Hepatocyte (in vitro differentiated cells): ENCODE data around the gene ATR. TPM values are rescaled to one million over a fixed set of nuclear protein-coding genes. Genes with fewer than 3 reads are reported as not detected.

Experiments
- DNase-seq: peaks from one replicate; pipeline ENCODE4 v3.0.0-alpha.2; 2016; ENCODE audit warnings: low spot score
- H2AFZ ChIP-seq: fragments of 200-600 bp; sonication (generic); 2 replicates; pipeline ENCODE4 v1.6.0; 2016; ENCODE audit warnings: antibody characterized with exemption, mild to moderate bottlenecking
- H3K27ac ChIP-seq: fragments of 200-600 bp; sonication (generic); 2 replicates; pipeline ENCODE4 v1.5.1; 2016; ENCODE audit warnings: mild to moderate bottlenecking
- H3K27me3 ChIP-seq: fragments of 200-600 bp; sonication (generic); 2 replicates; pipeline ENCODE4 v1.6.1; 2016
- H3K36me3 ChIP-seq: fragments of 200-600 bp; sonication (generic); replicated peaks from 2 replicates; pipeline ENCODE4 v1.5.1; 2016; ENCODE audit warnings: low read depth; ENCODE audit not compliant: insufficient read depth
- H3K4me1 ChIP-seq: fragments of 200-600 bp; sonication (generic); 2 replicates; pipeline ENCODE4 v1.5.1; 2016; ENCODE audit warnings: mild to moderate bottlenecking, moderate library complexity; ENCODE audit not compliant: insufficient read depth
- H3K4me2 ChIP-seq: fragments of 200-600 bp; sonication (generic); 2 replicates; pipeline ENCODE4 v1.6.0; 2016
- H3K4me3 ChIP-seq: fragments of 200-600 bp; sonication (generic); 2 replicates; pipeline ENCODE4 v1.5.1; 2016; ENCODE audit warnings: mild to moderate bottlenecking
- H3K79me2 ChIP-seq: fragments of 200-600 bp; sonication (generic); 2 replicates; pipeline ENCODE4 v1.6.0; 2017; ENCODE audit warnings: mild to moderate bottlenecking
- H3K9me2 ChIP-seq: fragments of 200-600 bp; sonication (generic); replicated peaks from 2 replicates; pipeline ENCODE4 v1.6.0; 2017; ENCODE audit warnings: mild to moderate bottlenecking; ENCODE audit not compliant: insufficient read depth
- H3K9me3 ChIP-seq: fragments of 200-600 bp; sonication (generic); 2 replicates; pipeline ENCODE4 v1.5.1; 2016; ENCODE audit warnings: low read depth, mild to moderate bottlenecking
- H4K20me1 ChIP-seq: fragments of 200-600 bp; sonication (generic); 2 replicates; pipeline ENCODE4 v1.6.0; 2016; ENCODE audit warnings: mild to moderate bottlenecking; ENCODE audit not compliant: insufficient read depth, poor library complexity, severe bottlenecking
- EZH2 ChIP-seq: fragments of 200-600 bp; sonication (generic); IDR thresholded peaks from 2 replicates; pipeline ENCODE4 v1.6.1; 2016; ENCODE audit warnings: antibody characterized with exemption, mild to moderate bottlenecking, borderline replicate concordance
- EZH2phosphoT487 ChIP-seq: fragments of 200-600 bp; sonication (generic); IDR thresholded peaks from one replicate; pipeline ENCODE4 v1.6.1; 2018; ENCODE audit warnings: antibody characterized with exemption, mild to moderate bottlenecking, low read depth, moderate library complexity; ENCODE audit not compliant: unreplicated experiment, severe bottlenecking
- WGBS: methylation state at CpG from one replicate; pipeline ENCODE4 v1.1.6; 2016; ENCODE audit warnings: low lambda C conversion rate; ENCODE audit errors: missing lambda C conversion rate; 5-methylcytosine and 5-hydroxymethylcytosine counted together
- polyA plus RNA-seq: library from polyadenylated mRNA; unstranded; fragments of >200 nt; fragmentation: Nextera tagmentation; extraction: Ambion mirVana; gene quantifications from 2 replicates; pipeline ENCODE4 v1.2.1, GENCODE V29; 2016
- total RNA-seq: library from RNA; depleted of rRNA; stranded (reverse); fragments of >200 nt; gene quantifications from 2 replicates; pipeline ENCODE4 v1.2.3, GENCODE V29; 2014
- TF ChIP-seq, protein P1 (sequence below): fragments of 200-600 bp; sonication (generic); IDR thresholded peaks from 2 replicates; pipeline ENCODE4 v1.5.1; 2016; ENCODE audit warnings: antibody characterized with exemption, mild to moderate bottlenecking; ENCODE audit not compliant: poor library complexity

Gene ATR
- 20.8 and 35.6 TPM in 2 replicates for total RNA-seq
- polyA plus RNA-seq = 10.0 and 10.2 TPM in 2 replicates

DNA sequence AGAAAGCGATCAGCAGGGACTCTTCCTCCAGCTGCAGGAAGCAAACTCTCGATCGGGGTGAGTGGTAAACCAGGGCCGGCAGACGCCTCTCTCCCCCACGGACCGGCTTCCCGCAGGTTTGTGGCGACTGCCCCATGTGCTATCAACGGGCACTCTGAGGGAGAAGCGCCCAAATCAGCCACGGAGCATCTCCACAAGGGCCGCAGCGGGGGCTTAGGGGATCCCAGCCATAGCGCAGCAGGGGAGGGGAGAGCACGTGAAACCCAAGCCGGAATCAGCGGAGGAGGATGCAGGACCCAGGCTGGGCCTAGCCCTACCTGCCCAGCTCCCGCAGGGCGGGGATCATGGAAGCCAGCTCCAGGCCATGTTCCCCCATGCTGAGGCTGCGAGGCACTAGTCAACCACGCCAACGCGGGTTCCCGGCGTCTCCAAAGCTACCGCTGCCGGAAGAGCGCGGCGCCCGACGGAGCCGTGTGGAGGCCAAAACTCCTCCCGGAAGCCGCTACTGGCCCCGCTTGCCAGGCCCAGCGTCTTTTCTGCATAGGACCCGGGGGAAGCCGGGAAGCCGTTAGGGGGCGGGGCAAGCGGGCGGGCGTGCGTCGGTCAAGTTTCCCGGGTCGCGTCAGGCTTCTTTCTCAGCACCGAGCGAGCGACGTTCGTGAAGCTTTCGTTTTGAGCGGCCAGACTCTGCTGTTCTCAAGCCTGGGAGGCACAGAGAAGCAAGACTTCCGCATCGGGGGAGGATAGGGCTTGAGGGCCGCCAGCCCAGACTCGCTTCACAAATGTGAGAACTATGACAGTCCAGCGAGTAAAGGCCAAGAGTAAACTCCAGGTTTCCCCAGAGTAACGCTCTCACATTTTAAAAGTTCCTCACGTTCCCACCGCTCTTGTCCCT lies at the start of gene ATR:
Gene ATR, minus strand, starts transcription at position 405 of the 895 bp plus-strand sequence. Its CDS starts 29 bp downstream, at position 376.
- Histone ChIP-seq H4K20me1 (no peaks in the 10 kb centered on the region), H3K4me2 (peak within 1 kb of the TSS; percentile 96), H3K9me3 (no peaks in the 10 kb centered on the region), H3K9me2 (no peaks in the 10 kb centered on the region), H3K27ac (peak within 1 kb of the TSS; percentile 90), H3K4me1 (peaks cover 14% of the 10 kb centered on the region), H3K4me3 (peak within 1 kb of the TSS; percentile 92), H3K36me3 (no peaks in the 10 kb centered on the region), H3K79me2 (peaks cover 42% of the 10 kb centered on the region), H3K27me3 (no peaks in the 10 kb centered on the region), H2AFZ (peak within 1 kb of the TSS; percentile 72)
- TF ChIP-seq EZH2 (no peak), EZH2phosphoT487 (no peak)
- TF ChIP-seq, protein P1, sequence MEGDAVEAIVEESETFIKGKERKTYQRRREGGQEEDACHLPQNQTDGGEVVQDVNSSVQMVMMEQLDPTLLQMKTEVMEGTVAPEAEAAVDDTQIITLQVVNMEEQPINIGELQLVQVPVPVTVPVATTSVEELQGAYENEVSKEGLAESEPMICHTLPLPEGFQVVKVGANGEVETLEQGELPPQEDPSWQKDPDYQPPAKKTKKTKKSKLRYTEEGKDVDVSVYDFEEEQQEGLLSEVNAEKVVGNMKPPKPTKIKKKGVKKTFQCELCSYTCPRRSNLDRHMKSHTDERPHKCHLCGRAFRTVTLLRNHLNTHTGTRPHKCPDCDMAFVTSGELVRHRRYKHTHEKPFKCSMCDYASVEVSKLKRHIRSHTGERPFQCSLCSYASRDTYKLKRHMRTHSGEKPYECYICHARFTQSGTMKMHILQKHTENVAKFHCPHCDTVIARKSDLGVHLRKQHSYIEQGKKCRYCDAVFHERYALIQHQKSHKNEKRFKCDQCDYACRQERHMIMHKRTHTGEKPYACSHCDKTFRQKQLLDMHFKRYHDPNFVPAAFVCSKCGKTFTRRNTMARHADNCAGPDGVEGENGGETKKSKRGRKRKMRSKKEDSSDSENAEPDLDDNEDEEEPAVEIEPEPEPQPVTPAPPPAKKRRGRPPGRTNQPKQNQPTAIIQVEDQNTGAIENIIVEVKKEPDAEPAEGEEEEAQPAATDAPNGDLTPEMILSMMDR = no peak
- under 1% methylated on average over 56 of the region's 65 CpGs for WGBS
- DNase-seq = peak; percentile 98

DNA sequence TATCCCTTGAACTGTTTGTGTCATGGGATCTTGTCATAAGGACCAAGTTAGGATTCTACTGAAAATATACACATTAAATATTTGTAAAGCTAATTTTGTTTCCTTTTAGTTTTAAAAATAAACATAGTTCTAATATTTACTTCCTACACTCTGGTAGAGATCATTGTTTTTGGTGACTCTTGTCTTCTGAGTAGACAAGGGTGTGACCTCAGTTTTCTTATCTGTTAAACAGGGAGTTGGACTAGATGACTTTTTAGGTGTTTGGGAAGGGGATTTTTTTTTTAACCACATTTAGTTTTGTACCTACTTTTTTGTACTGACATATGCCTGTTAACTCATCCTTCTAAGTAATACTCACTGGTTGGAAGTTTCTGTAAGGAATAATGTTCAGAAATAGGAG lies 48.4 kb upstream of the ATR start:
- Histone ChIP-seq H3K79me2 (peaks cover 9% of the 10 kb centered on the region), H4K20me1 (no peaks in the 10 kb centered on the region), H3K9me2 (no peaks in the 10 kb centered on the region), H3K4me3 (no peak overlapping the region), H2AFZ (no peak overlapping the region), H3K9me3 (no peaks in the 10 kb centered on the region), H3K27ac (no peak overlapping the region), H3K4me1 (no peaks in the 10 kb centered on the region), H3K4me2 (no peak overlapping the region), H3K27me3 (no peaks in the 10 kb centered on the region), H3K36me3 (no peaks in the 10 kb centered on the region)
- DNase-seq = no peak
- no peak for TF ChIP-seq EZH2phosphoT487
- TF ChIP-seq, protein P1 = no peak
- no peak for TF ChIP-seq EZH2

DNA sequence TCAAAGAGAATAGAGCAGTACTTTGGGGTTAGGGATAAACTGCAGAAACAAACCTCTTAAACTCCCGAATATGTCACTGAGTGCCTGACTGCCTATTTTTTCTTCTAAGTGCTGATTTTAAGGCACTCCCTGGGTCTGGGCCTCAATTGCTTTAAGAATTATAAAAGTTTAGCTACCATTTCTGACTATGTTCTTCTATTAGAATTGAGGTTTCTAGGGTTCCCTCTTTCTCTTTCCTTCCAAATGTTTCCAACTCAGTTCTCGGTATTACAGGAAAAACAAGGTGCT lies 46.6 kb upstream of the ATR start:
- H3K4me3 ChIP-seq = no peak overlapping the region
- H3K4me2 ChIP-seq = no peak overlapping the region
- no peaks in the 10 kb centered on the region for H3K9me3 ChIP-seq
- H3K9me2 ChIP-seq = no peaks in the 10 kb centered on the region
- no peaks in the 10 kb centered on the region for H3K27me3 ChIP-seq
- no peak for TF ChIP-seq EZH2phosphoT487
- no peaks in the 10 kb centered on the region for H3K4me1 ChIP-seq
- peaks cover 9% of the 10 kb centered on the region for H3K79me2 ChIP-seq
- 71% methylated on average over 2 of the region's 2 CpGs for WGBS
- H3K27ac ChIP-seq = no peak overlapping the region
- no peaks in the 10 kb centered on the region for H4K20me1 ChIP-seq
- no peaks in the 10 kb centered on the region for H3K36me3 ChIP-seq
- no peak for DNase-seq
- no peak overlapping the region for H2AFZ ChIP-seq

DNA sequence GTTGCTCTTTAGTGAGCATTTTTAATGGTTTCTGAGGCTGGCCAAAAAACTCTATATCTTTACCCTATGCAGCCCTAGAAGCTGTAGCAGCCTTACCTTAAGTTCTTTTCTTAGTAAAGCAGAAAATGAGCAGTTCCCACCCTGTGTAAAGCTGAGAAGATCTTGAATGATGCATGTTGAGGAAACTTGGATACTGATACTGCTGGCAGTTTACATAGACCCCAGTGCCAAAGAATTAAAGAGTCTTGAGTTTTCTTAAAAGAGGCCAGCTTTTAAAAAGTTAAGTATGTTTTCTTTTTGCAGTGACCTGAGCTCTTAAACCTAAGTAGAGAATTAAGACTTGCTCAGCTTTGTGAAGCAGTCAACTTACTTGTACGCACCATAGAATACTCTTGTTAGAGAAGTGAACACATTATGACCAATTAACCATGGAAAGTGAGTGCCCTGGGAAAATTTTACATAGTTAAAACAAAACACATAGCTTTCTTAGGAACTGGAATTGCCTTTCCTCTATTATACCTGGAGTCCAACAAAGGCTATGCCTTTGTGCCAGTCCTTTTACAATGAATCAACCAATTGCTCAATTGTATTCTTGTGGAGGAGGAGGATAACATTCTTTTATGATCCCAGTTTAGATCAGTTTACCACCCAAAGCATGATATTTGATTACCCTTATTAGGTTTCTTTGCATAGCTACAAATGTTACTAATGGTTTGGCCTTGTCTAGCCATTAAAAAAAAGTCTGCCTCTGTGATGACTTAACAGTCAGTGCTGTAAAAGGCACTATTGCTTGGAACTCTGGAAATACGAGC lies 46.0 kb upstream of the ATR start:
- no peak overlapping the region for H3K27ac ChIP-seq
- 65% methylated on average over 2 of the region's 2 CpGs for WGBS
- peaks cover 9% of the 10 kb centered on the region for H3K79me2 ChIP-seq
- no peaks in the 10 kb centered on the region for H3K9me2 ChIP-seq
- no peak overlapping the region for H2AFZ ChIP-seq
- H3K4me2 ChIP-seq = no peak overlapping the region
- no peak overlapping the region for H3K4me3 ChIP-seq
- no peaks in the 10 kb centered on the region for H3K27me3 ChIP-seq
- H3K9me3 ChIP-seq = no peaks in the 10 kb centered on the region
- TF ChIP-seq EZH2 (no peak), EZH2phosphoT487 (no peak)
- TF ChIP-seq, protein P1 = no peak
- H4K20me1 ChIP-seq = no peaks in the 10 kb centered on the region
- no peaks in the 10 kb centered on the region for H3K36me3 ChIP-seq
- DNase-seq = no peak
- no peaks in the 10 kb centered on the region for H3K4me1 ChIP-seq
